ACC112 (cell line): ENCODE measurements around the gene RAD51.

Source experiments
- H2AFZ ChIP-seq: fragments of 200-600 bp; sonication (generic); one replicate; pipeline ENCODE4 v1.6.0; 2017; ENCODE audit warnings: antibody characterized with exemption, low read length; ENCODE audit not compliant: unreplicated experiment
- H3K27ac ChIP-seq: fragments of 200-600 bp; sonication (generic); 2 replicates; pipeline ENCODE4 v1.5.1; 2014; ENCODE audit warnings: low read depth, mild to moderate bottlenecking, antibody characterized with exemption, low read length, moderate library complexity
- H3K27me3 ChIP-seq: fragments of 200-600 bp; sonication (generic); 2 replicates; pipeline ENCODE4 v1.6.1; 2014; ENCODE audit warnings: mild to moderate bottlenecking, antibody characterized with exemption, low read length, moderate library complexity, mixed read lengths; ENCODE audit not compliant: insufficient read depth
- H3K36me3 ChIP-seq: fragments of 200-600 bp; sonication (generic); 2 replicates; pipeline ENCODE4 v1.6.1; 2016; ENCODE audit warnings: mild to moderate bottlenecking, antibody characterized with exemption, low read length, moderate library complexity, mixed read lengths; ENCODE audit not compliant: insufficient read depth
- H3K4me1 ChIP-seq: fragments of 200-600 bp; sonication (generic); one replicate; pipeline ENCODE4 v1.6.1; 2016; ENCODE audit warnings: low read length, mixed read lengths; ENCODE audit not compliant: insufficient read depth, unreplicated experiment, control insufficient read depth
- H3K4me3 ChIP-seq: fragments of 200-600 bp; sonication (generic); 2 replicates; pipeline ENCODE4 v1.5.1; 2014; ENCODE audit warnings: mild to moderate bottlenecking, low read depth, low read length
- H3K79me2 ChIP-seq: fragments of 200-600 bp; sonication (generic); one replicate; pipeline ENCODE4 v1.6.0; 2016; ENCODE audit warnings: low read length; ENCODE audit not compliant: control insufficient read depth, unreplicated experiment, insufficient read depth

Gene RAD51

DNA sequence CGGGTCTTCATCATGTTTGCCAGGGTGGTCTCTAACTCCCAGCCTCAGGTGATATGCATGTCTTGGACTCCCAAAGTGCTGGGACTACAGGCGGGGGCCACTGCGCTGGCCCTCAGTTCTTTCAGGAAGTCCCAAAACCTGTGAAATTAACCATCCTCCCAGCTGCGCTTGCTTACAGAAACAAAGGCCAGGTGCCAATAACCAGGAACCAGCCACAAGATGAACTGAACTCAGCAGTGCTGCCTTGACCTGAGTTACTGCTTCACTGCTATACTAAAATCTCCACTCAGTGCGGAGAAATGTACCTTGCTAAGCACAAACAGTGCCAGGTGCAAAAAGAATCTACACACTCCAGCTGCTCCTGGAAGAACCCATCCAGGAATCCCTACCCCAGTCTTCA lies 65.0 kb downstream of the RAD51 start:
- Histone ChIP-seq H3K36me3 (no peaks in the 10 kb centered on the region), H3K4me3 (no peak overlapping the region), H2AFZ (no peak overlapping the region), H3K27ac (no peak overlapping the region), H3K79me2 (no peaks in the 10 kb centered on the region), H3K27me3 (no peaks in the 10 kb centered on the region), H3K4me1 (peaks cover 11% of the 10 kb centered on the region)

GRCh38 chr15:40762919-40763800 lies 68.2 kb downstream of the RAD51 start:
- Histone ChIP-seq H3K36me3 (no peaks in the 10 kb centered on the region), H3K4me1 (peaks cover 35% of the 10 kb centered on the region), H2AFZ (peak overlapping the region; percentile 6), H3K4me3 (peak overlapping the region; percentile 68), H3K79me2 (no peaks in the 10 kb centered on the region), H3K27ac (peak overlapping the region; percentile 11), H3K27me3 (no peaks in the 10 kb centered on the region)

DNA sequence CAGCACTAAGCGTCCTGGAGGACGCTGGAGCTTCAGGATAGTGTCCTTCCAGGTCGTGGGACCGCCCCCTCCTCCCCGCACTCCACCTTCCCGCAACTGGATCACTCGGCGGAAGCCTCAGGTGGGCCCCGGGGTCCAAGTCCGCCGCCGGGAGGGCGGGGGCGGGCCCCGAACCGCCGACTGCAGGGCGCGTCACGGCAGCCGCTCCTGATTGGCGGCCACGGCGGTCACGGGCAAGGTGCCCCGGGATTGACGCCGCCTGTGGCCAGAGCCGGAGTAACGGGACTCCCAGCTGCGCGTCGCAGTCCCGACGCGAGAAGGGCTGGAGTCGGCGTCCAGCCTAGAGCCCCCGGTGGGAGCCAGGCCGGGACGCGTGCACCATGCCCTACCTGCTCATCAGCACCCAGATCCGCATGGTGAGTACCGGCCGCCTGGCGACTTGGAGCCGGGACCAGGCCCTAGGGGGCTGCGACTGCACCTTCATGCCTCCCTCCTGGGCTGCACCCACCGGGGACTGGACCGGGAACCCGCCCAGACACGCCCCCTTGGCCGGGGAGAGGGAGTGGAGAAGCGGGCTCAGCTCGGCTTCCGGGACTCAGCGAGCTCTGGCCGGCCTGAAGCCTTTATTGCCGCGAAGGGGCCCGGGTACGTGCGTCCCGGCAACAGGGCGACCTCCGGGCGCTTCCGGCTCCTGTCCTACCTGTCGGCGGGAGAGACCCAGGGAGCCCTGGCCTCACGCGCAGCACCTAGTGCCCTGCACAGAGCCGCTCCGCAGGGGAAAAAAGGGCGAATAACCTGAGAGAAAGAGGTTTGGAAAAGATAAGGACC lies 69.0 kb downstream of the RAD51 start, which contains the start of gene GCHFR:
TSS of gene GCHFR (plus strand) at position 268 of the 828 bp plus-strand sequence. CDS start at position 381, 113 bp downstream.
- H3K4me3 ChIP-seq, result peak within 1 kb of the TSS; percentile 68

GRCh38 chr15:40764629-40765103 lies 69.7 kb downstream of the RAD51 start:
- H3K4me1 ChIP-seq, result peaks cover 44% of the 10 kb centered on the region
- no peaks in the 10 kb centered on the region for H3K27me3 ChIP-seq
- no peaks in the 10 kb centered on the region for H3K79me2 ChIP-seq
- H3K27ac ChIP-seq, result peak overlapping the region; percentile 44
- peak overlapping the region; percentile 68 for H3K4me3 ChIP-seq
- H3K36me3 ChIP-seq, result no peaks in the 10 kb centered on the region
- H2AFZ ChIP-seq, result no peak overlapping the region

More for the DNA sequence above, 69.0 kb downstream of the RAD51 start, which contains the start of gene GCHFR:
- peak within 1 kb of the TSS; percentile 44 for H3K27ac ChIP-seq
- no peaks in the 10 kb centered on the region for H3K79me2 ChIP-seq
- H2AFZ ChIP-seq, result peak within 1 kb of the TSS; percentile 7
- H3K36me3 ChIP-seq, result no peaks in the 10 kb centered on the region
- peaks cover 41% of the 10 kb centered on the region for H3K4me1 ChIP-seq
- no peaks in the 10 kb centered on the region for H3K27me3 ChIP-seq

GRCh38 chr15:40766194-40766815 lies 71.3 kb downstream of the RAD51 start:
- Histone ChIP-seq H3K4me1 (peaks cover 51% of the 10 kb centered on the region), H2AFZ (no peak overlapping the region), H3K27ac (no peak overlapping the region)

DNA sequence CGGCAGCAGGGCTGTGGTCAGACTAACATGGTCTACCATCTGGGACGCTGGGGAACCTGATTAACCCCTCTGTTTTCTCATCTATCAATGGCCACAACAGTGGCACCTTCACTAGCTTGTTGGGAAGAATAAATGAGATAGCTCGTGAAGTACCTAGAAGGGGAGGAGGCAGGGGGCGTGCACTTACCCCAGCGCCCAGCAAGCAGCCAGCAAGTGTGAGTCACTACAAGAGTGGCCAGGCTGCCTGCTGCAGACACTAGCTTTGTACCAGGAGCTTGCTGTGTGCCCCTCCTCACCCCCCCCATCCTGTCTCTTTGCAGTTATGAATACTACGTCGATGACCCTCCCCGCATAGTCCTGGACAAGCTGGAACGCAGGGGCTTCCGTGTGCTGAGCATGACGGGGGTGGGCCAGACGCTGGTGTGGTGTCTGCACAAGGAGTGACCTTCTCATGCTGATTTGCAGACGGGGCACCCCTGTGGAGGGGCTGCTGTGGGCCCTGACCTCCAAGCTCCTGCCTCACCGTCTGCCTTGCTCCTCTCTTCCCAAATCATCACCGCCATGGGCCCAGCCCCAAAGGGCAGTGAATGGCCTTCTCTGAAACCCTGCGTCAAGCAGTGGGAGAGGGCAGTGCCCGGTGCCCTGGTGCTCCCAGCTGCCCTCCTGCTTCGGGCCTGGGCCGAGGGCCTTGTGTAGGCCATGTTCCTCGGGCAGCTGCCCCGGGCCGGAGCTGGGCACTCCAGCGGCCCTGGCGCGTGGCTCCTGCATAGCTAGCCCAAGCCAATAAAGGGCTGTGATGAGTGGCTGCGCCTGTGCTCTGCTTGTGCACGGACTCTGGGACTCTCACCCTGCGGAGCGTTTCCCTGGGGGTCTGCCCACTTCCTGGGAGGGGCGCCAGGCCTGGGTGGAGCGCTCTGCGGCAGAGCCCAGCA lies 72.2 kb downstream of the RAD51 start:
- Histone ChIP-seq H3K27me3 (no peaks in the 10 kb centered on the region), H3K79me2 (no peaks in the 10 kb centered on the region), H3K27ac (no peak overlapping the region), H3K4me1 (peaks cover 51% of the 10 kb centered on the region), H3K36me3 (no peaks in the 10 kb centered on the region), H3K4me3 (no peak overlapping the region), H2AFZ (no peak overlapping the region)

More at GRCh38 chr15:40766194-40766815, 71.3 kb downstream of the RAD51 start:
- H3K36me3 ChIP-seq, result no peaks in the 10 kb centered on the region
- no peaks in the 10 kb centered on the region for H3K79me2 ChIP-seq
- no peak overlapping the region for H3K4me3 ChIP-seq
- H3K27me3 ChIP-seq, result no peaks in the 10 kb centered on the region

- H3K36me3 ChIP-seq, result no peaks in the 10 kb centered on the region
- no peak overlapping the region for H2AFZ ChIP-seq
- no peaks in the 10 kb centered on the region for H3K27me3 ChIP-seq
- H3K4me3 ChIP-seq, result no peak overlapping the region
- H3K27ac ChIP-seq, result no peak overlapping the region
- no peaks in the 10 kb centered on the region for H3K79me2 ChIP-seq
- peaks cover 46% of the 10 kb centered on the region for H3K4me1 ChIP-seq
Observed at GRCh38 chr15:40767838-40768500, 73.0 kb downstream of the RAD51 start.

GRCh38 chr15:40768521-40769273 lies 73.7 kb downstream of the RAD51 start:
- H3K4me1 ChIP-seq, result peaks cover 46% of the 10 kb centered on the region
- no peaks in the 10 kb centered on the region for H3K79me2 ChIP-seq
- no peak overlapping the region for H2AFZ ChIP-seq
- H3K36me3 ChIP-seq, result peaks cover 6% of the 10 kb centered on the region; the same call in 1 of the 2 replicates
- H3K27ac ChIP-seq, result no peak overlapping the region
- H3K4me3 ChIP-seq, result no peak overlapping the region
- H3K27me3 ChIP-seq, result no peaks in the 10 kb centered on the region
